HepG2 (cell line): ENCODE results near the gene PRAMEF5. TPM values are rescaled to one million over a fixed set of nuclear protein-coding genes. Genes with fewer than 3 reads are reported as not detected.
"Not testable (repeated sequence)": the region's sequence is repeated elsewhere in the genome, so short reads cannot be mapped to it uniquely, and the experiment has no call there.

Experiments
- ATAC-seq: fragments of 200-7000 bp; cut with Tn5 transposase; 3 replicates; pipeline ENCODE4 v1.9.1; 2020; ENCODE audit warnings: mild to moderate bottlenecking, moderate library complexity
- BruUV-seq: library from RNA; stranded (reverse); fragments of 400-500 nt; replicated peaks from 2 replicates; lab custom pipeline; 2021; lab: Mats Ljungman, UMichigan
- CTCF ChIA-PET: fragments of 300-600 bp; formaldehyde crosslinking; extraction: SDS; loops from one replicate; lab custom pipeline; 2021; ENCODE audit warnings: low total read pairs, inconsistent platforms, low intra/inter-chr PET ratio; lab: Yijun Ruan, JAX
- POLR2A ChIA-PET: fragments of 350-600 bp; sonication (Branson Sonifier 250); formaldehyde crosslinking; loops from one replicate; lab custom pipeline; 2020; ENCODE audit warnings: antibody characterized with exemption, inconsistent platforms; lab: Yijun Ruan, JAX
- DNase-seq: peaks from one replicate; pipeline ENCODE4 v3.0.0-alpha.2; 2015; ENCODE audit warnings: low spot score
- FAIRE-seq: peaks from 3 replicates; lab custom pipeline; 2011; peaks lifted over from hg19 to GRCh38; lab: Jason Lieb, UNC
- H2AFZ ChIP-seq: one replicate; pipeline ENCODE4 v1.6.1; 2011; ENCODE audit warnings: low read length, inconsistent platforms
- H3K27ac ChIP-seq: fragments of 300-600 bp; 3 replicates; pipeline ENCODE4 v1.8.0; 2011; ENCODE audit warnings: mixed run types, mild to moderate bottlenecking, mixed read lengths, low read length, inconsistent platforms; ENCODE audit not compliant: insufficient read depth; ENCODE audit errors: extremely low read length
- H3K27me3 ChIP-seq, 2 experiments: fragments of 200-600 bp in 1 of 2; 2 replicates in 1 of 2; 3 replicates in 1 of 2; pipeline versions ENCODE4 v1.6.0 to v1.8.0; 2011; ENCODE audit warnings: low read length in 2 of 2, mild to moderate bottlenecking in 2 of 2, moderate library complexity in 2 of 2, inconsistent platforms in 1 of 2; ENCODE audit not compliant: insufficient read depth in 2 of 2, control insufficient read depth in 1 of 2
- H3K36me3 ChIP-seq, 2 experiments: fragments of 200-600 bp in 1 of 2; replicated peaks in 1 of 2; 2 replicates in 1 of 2; 3 replicates in 1 of 2; pipeline versions ENCODE4 v1.5.1 to v1.8.0; 2011; ENCODE audit warnings: low read length in 2 of 2, inconsistent platforms in 1 of 2; ENCODE audit not compliant: insufficient read depth in 2 of 2, control insufficient read depth in 1 of 2
- H3K4me1 ChIP-seq: 2 replicates; pipeline ENCODE4 v1.5.1; 2012; ENCODE audit warnings: low read length, inconsistent platforms; ENCODE audit not compliant: insufficient read depth
- H3K4me2 ChIP-seq: 2 replicates; pipeline ENCODE4 v1.6.0; 2011; ENCODE audit warnings: low read depth, low read length, inconsistent platforms
- H3K4me3 ChIP-seq, 3 experiments: fragments of 200-600 bp in 1 of 3; sonication (generic), shearing (Covaris generic) in 1 of 3; replicated peaks in 1 of 3; 2 replicates each; pipeline ENCODE4 v1.5.1; 2011 to 2016; ENCODE audit warnings: low read length in 3 of 3, inconsistent platforms in 2 of 3, low read depth in 2 of 3, mild to moderate bottlenecking in 2 of 3, control low read depth in 1 of 3, mixed read lengths in 1 of 3; ENCODE audit not compliant: insufficient read depth in 1 of 3
- H3K79me2 ChIP-seq: one replicate; pipeline ENCODE4 v1.6.1; 2011; ENCODE audit warnings: low read length, inconsistent platforms; ENCODE audit not compliant: insufficient read depth
- H3K9ac ChIP-seq: 2 replicates; pipeline ENCODE4 v1.6.0; 2011; ENCODE audit warnings: mild to moderate bottlenecking, low read depth, low read length, inconsistent platforms; ENCODE audit not compliant: insufficient read depth
- H3K9me3 ChIP-seq: 2 replicates; pipeline ENCODE4 v1.5.1; 2012; ENCODE audit warnings: mild to moderate bottlenecking, low read length
- H4K20me1 ChIP-seq: 2 replicates; pipeline ENCODE4 v1.6.0; 2011; ENCODE audit warnings: inconsistent platforms, mild to moderate bottlenecking, low read length, moderate library complexity; ENCODE audit not compliant: insufficient read depth
- SMAD3 ChIP-seq: sonication (generic); formaldehyde crosslinking; IDR thresholded peaks from 2 replicates; pipeline ENCODE4 v1.4.0; 2020; ENCODE audit warnings: missing genetic modification reagents
- ZNF547 ChIP-seq: sonication (generic); formaldehyde crosslinking; IDR thresholded peaks from 2 replicates; pipeline ENCODE4 v1.5.1; 2020; ENCODE audit warnings: mild to moderate bottlenecking, missing genetic modification reagents
- WGBS: methylation state at CpG from one replicate; pipeline ENCODE4 v1.1.6; 2017; ENCODE audit warnings: low lambda C conversion rate; 5-methylcytosine and 5-hydroxymethylcytosine counted together
- in situ Hi-C: cut with HindIII; loops from 2 replicates; pipeline ENCODE4 v1.10.0; 2017; ENCODE audit warnings: low pct_unique_long_range_greater_than_20kb; ENCODE audit not compliant: extremely low pct_ligation_motif_present
- intact Hi-C: fragments of 100-400 bp; cut with micrococcal nuclease; formaldehyde crosslinking; loops from one replicate; pipeline ENCODE4 v1.10.0; 2022; ENCODE audit not compliant: unreplicated experiment
- polyA plus RNA-seq, 8 experiments: library from polyadenylated mRNA; depleted of rRNA in 3 of 8; stranded (reverse) in 7 of 8; unstranded in 1 of 8; fragments of >200 nt; fragmentation: Illumina TruSeq in 4 of 8; extraction: Trizol in 4 of 8; gene quantifications; 2 replicates each; pipeline versions ENCODE4 v1.2.1 to v1.2.3, GENCODE V29; 2011 to 2016; ENCODE audit warnings: low read depth in 4 of 8, missing spikeins in 1 of 8, mixed read lengths in 1 of 8; ENCODE audit not compliant: insufficient read depth in 1 of 8
- total RNA-seq, 5 experiments: library from RNA; depleted of rRNA; stranded (reverse); fragments of >200 nt; fragmentation: Illumina TruSeq; extraction: Trizol; gene quantifications; 2 replicates each; pipeline ENCODE4 v1.2.3, GENCODE V29; 2016; ENCODE audit warnings: low read depth in 1 of 5
- TF ChIP-seq, protein P1 (sequence below): sonication (generic); formaldehyde crosslinking; IDR thresholded peaks from 2 replicates; pipeline ENCODE4 v1.5.0; 2020; ENCODE audit warnings: mild to moderate bottlenecking, missing genetic modification reagents, moderate library complexity

PRAMEF5 gene
- total and polyA plus RNA-seq, 2 of the 13 experiments (the other 11 are each of a cell fraction or from before 2014, with no cell fraction given), result not detected

DNA sequence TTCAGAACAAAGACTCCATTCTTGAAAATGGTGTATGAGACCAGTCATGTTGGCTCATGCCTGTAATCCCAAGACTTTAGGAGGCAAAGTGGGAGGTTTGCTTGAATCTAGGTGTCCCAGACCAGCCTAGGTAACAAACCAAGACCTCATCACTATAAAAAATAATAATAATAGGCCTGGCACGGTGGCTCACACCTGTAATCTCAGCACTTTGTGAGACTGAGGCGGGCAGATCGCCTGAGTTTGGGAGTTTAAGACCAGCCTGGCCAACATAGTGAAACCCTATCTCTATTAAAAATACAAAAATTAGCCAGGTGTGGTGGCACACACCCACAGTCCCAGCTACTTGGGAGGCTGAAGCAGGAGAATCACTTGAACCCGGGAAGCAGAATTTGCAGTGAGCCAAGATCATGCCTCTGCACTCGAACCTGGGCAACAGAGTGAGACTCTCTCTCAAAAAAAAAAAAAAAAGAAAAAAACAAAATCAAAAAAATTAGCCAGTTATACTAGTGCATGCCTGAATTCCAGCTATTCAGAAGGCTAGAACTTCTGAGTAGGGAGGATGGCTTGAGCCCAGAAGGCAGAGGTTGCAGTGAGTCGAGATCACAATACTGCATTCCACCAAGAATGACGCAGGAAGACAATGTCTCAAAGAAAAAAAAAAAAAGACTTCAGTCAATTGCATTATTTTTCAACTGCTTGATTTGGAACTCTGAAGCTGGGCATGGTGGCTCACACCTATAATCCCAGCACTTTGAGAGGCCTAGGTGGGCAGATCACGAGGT is 26.5 kb upstream of the PRAMEF5 start:
- H3K27me3 ChIP-seq, H3K4me3 ChIP-seq, in situ Hi-C loops, H3K4me2 ChIP-seq, FAIRE-seq, H3K36me3 ChIP-seq, H3K9me3 ChIP-seq, H4K20me1 ChIP-seq, BruUV-seq, H3K79me2 ChIP-seq, H3K9ac ChIP-seq, H3K27ac ChIP-seq, H3K4me1 ChIP-seq, intact Hi-C loops, POLR2A ChIA-PET, ATAC-seq, DNase-seq, CTCF ChIA-PET, H2AFZ ChIP-seq: not testable (repeated sequence)
- WGBS, result 17% methylated on average over 8 of the region's 8 CpGs

DNA sequence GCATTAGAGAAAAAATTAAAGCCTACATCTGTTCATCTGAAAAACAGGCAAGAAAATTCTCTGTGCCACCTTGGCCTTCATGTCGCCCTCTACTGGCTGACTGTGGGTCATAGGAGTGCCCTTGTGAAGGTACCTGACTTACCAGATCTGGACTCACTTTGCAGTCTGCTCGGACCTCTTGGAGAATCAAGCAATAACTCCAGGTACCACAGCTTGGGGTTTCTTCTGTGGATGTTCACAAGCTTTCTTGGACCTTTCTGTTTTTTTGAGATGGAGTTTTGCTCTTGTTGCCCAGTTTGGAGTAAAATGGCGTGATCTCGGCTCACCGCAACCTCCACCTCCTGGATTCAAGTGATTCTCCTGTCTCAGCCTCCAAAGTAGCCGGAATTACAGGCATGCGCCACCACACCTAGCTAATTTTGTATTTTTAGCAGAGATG is 25.6 kb upstream of the PRAMEF5 start:
- H3K9ac ChIP-seq, result no peak overlapping the region
- no peak overlapping the region for H3K4me2 ChIP-seq
- in situ Hi-C loops, result no loop called here
- intact Hi-C loops, result no loop called here
- ATAC-seq (peak; percentile 61; the same call in 2 of the 3 replicates), DNase-seq (no peak), FAIRE-seq (no peak)
- 44% methylated on average over 7 of the region's 7 CpGs for WGBS
- no peaks in the 10 kb centered on the region for H3K4me1 ChIP-seq
- H3K9me3 ChIP-seq, result no peaks in the 10 kb centered on the region
- H3K27me3 ChIP-seq, result peaks cover 0 to 3% of the 10 kb centered on the region in 2 experiments; a peak in 1 of 5 replicates
- H3K27ac ChIP-seq, result no peak overlapping the region
- H3K4me3 ChIP-seq, result no peak overlapping the region
- H3K79me2 ChIP-seq, result no peaks in the 10 kb centered on the region
- H3K36me3 ChIP-seq, result no peaks in the 10 kb centered on the region
- TF ChIP-seq ZNF547 (CRISPR knock-in tag), result no peak
- no peak for TF ChIP-seq SMAD3 (CRISPR knock-in tag)
- TF ChIP-seq, protein P1, sequence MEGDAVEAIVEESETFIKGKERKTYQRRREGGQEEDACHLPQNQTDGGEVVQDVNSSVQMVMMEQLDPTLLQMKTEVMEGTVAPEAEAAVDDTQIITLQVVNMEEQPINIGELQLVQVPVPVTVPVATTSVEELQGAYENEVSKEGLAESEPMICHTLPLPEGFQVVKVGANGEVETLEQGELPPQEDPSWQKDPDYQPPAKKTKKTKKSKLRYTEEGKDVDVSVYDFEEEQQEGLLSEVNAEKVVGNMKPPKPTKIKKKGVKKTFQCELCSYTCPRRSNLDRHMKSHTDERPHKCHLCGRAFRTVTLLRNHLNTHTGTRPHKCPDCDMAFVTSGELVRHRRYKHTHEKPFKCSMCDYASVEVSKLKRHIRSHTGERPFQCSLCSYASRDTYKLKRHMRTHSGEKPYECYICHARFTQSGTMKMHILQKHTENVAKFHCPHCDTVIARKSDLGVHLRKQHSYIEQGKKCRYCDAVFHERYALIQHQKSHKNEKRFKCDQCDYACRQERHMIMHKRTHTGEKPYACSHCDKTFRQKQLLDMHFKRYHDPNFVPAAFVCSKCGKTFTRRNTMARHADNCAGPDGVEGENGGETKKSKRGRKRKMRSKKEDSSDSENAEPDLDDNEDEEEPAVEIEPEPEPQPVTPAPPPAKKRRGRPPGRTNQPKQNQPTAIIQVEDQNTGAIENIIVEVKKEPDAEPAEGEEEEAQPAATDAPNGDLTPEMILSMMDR (CRISPR knock-in tag), result peak; percentile 24
- no peak overlapping the region for H2AFZ ChIP-seq
- ChIA-PET CTCF (no interaction called here), POLR2A (no interaction called here)
- no TSS peak for BruUV-seq
- no peaks in the 10 kb centered on the region for H4K20me1 ChIP-seq

DNA sequence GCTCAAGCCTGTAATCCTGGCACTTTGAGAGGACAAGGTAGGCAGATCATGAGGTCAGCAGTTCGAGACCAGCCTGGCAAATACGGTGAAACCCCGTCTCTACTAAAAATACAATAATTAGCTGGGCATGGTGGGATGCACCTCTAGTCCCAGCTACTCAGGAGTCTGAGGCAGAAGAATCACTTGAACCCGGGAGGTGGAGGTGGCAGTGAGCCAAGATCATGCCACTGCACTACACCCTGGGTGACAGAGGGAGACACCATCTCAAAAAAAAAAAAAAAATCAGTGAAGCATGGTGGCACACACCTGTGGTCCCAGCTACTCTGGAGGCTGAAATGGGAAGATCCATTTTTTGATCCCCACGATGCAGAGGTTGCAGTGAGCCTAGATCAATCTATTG is 23.9 kb upstream of the PRAMEF5 start:
- H3K9ac ChIP-seq, H4K20me1 ChIP-seq, CTCF ChIA-PET, H3K27me3 ChIP-seq, H2AFZ ChIP-seq, H3K4me3 ChIP-seq, ATAC-seq, H3K27ac ChIP-seq, POLR2A ChIA-PET, H3K9me3 ChIP-seq, in situ Hi-C loops, BruUV-seq, H3K79me2 ChIP-seq, DNase-seq, H3K36me3 ChIP-seq, intact Hi-C loops, H3K4me1 ChIP-seq, FAIRE-seq, H3K4me2 ChIP-seq: not testable (repeated sequence)
- 25% methylated on average over 5 of the region's 5 CpGs for WGBS
